NCI-H82 (cell line): ENCODE results near the gene ANKRD49.
A peak's percentile ranks its signal among the peaks of the same experiment; 100 is the strongest.

Experiments used
- DNase-seq: peaks from one replicate; lab custom pipeline; 2025; lab: John Stamatoyannopoulos, UW

The ANKRD49 gene

GRCh38 chr11:94544646-94545263 lies 51.0 kb downstream of the ANKRD49 start:
- DNase-seq: peak; percentile 43

GRCh38 chr11:94545264-94546161 lies 51.7 kb downstream of the ANKRD49 start:
- DNase-seq: peak; percentile 43

DNA sequence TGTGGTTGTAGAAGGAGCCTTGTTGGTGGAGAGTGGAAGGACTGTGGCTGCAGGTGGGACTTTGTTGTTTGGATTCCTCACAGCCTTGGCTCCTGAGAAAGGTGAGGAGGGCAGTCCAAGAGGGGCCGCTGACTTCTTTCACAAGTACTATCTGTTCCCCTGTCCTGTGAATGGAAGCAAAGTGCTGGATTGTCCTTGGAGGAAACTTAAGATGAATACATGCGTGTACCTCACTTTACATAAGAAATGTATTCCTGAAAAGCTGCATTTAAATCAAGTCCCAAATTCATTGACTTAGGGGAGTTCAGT lies 52.3 kb downstream of the ANKRD49 start:
- peak; percentile 39 for DNase-seq

GRCh38 chr11:94546886-94547285 lies 53.1 kb downstream of the ANKRD49 start:
- peak; percentile 20 for DNase-seq

DNA sequence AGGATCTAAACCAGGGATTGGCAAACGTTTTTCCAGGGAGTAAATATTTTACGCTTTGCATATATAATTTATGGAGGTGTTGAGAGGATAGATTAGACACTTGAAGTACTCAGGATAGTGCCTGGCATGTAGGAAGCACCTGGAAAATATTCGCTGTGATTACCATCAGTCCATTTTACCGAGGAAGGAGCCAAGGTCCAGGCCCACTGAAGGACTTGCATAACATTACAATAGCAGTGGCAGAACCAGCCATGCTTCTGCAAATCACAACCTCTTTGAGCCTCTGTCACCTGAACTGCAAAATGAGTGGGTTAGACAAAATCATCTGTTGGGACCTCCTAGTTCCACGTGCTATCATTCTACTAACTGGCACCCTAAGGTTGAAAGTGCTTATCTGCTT lies 55.4 kb downstream of the ANKRD49 start:
- DNase-seq: no peak
